Measurements from ENCODE around the gene GABRR3. TPM values are rescaled to one million over a fixed set of nuclear protein-coding genes. Genes with fewer than 3 reads are reported as not detected.

The GABRR3 gene
- total RNA-seq, 1 experiment from 2014 or later: not detected

- CTCF ChIA-PET: no interaction called here
- no peak overlapping the region for H3K4me2 ChIP-seq (ENCODE audit: low read length)
Measured at GRCh38 chr3:97987306-97987705, 47.8 kb downstream of the GABRR3 start.

GRCh38 chr3:97983933-97984491, 51.1 kb downstream of the GABRR3 start:
- Histone ChIP-seq H3K9me3 (ENCODE audit: low read length) (no peaks in the 10 kb centered on the region), H3K27ac (ENCODE audit: low read length) (no peak overlapping the region), H2AFZ (ENCODE audit: low read length) (no peak overlapping the region), H3F3A (ENCODE audit: low read length, unreplicated experiment) (no peaks in the 10 kb centered on the region), H3K27me3 (ENCODE audit: low read length) (peaks cover 25% of the 10 kb centered on the region), H3K36me3 (ENCODE audit: low read depth, low read length) (no peaks in the 10 kb centered on the region), H3K79me2 (ENCODE audit: low read length) (no peaks in the 10 kb centered on the region), H3K4me1 (ENCODE audit: insufficient read depth, low read length) (no peaks in the 10 kb centered on the region), H3K4me3 (ENCODE audit: low read length) (no peak overlapping the region), H3K9ac (ENCODE audit: low read length) (no peak overlapping the region), H3K4me2 (ENCODE audit: low read length) (no peak overlapping the region), H3K9me2 (replicated peaks; ENCODE audit: low read length) (no peaks in the 10 kb centered on the region), H4K20me1 (ENCODE audit: low read length) (no peaks in the 10 kb centered on the region)
- ChIA-PET POLR2A (ENCODE audit: unreplicated experiment) (no interaction called here), CTCF (no interaction called here)
- no TSS peak for BruUV-seq (replicated peaks)
- no peak for DNase-seq
- intact Hi-C loops (cut with micrococcal nuclease): no loop called here
- no peak for TF ChIP-seq EZH2phosphoT487 (IDR thresholded peaks at IDR 0.05; ENCODE audit: borderline replicate concordance, low read length)
- no peak for TF ChIP-seq CTCF (conservative IDR thresholded peaks at IDR 0.05; ENCODE audit: low read depth, low read length)
- TF ChIP-seq EZH2 (IDR thresholded peaks at IDR 0.05; ENCODE audit: low read length, unreplicated experiment): no peak
- no peak for ATAC-seq

More at GRCh38 chr3:97987306-97987705, 47.8 kb downstream of the GABRR3 start:
- TF ChIP-seq EZH2 (IDR thresholded peaks at IDR 0.05; ENCODE audit: low read length, unreplicated experiment) (no peak), EZH2phosphoT487 (IDR thresholded peaks at IDR 0.05; ENCODE audit: borderline replicate concordance, low read length) (no peak), CTCF (conservative IDR thresholded peaks at IDR 0.05; ENCODE audit: low read depth, low read length) (no peak)
- Histone ChIP-seq H3K4me1 (ENCODE audit: insufficient read depth, low read length) (no peaks in the 10 kb centered on the region), H3K27ac (ENCODE audit: low read length) (no peak overlapping the region), H3K79me2 (ENCODE audit: low read length) (no peaks in the 10 kb centered on the region), H3F3A (ENCODE audit: low read length, unreplicated experiment) (no peaks in the 10 kb centered on the region), H3K9me3 (ENCODE audit: low read length) (no peaks in the 10 kb centered on the region), H3K9me2 (replicated peaks; ENCODE audit: low read length) (no peaks in the 10 kb centered on the region), H3K36me3 (ENCODE audit: low read depth, low read length) (no peaks in the 10 kb centered on the region), H4K20me1 (ENCODE audit: low read length) (no peaks in the 10 kb centered on the region), H3K9ac (ENCODE audit: low read length) (no peak overlapping the region), H3K27me3 (ENCODE audit: low read length) (peaks cover 25% of the 10 kb centered on the region), H2AFZ (ENCODE audit: low read length) (no peak overlapping the region), H3K4me3 (ENCODE audit: low read length) (no peak overlapping the region)
- no TSS peak for BruUV-seq (replicated peaks)
- POLR2A ChIA-PET (ENCODE audit: unreplicated experiment): no interaction called here
- DNase-seq (no peak), ATAC-seq (no peak)
- intact Hi-C loops (cut with micrococcal nuclease): no loop called here

GRCh38 chr3:97981886-97982285, 53.2 kb downstream of the GABRR3 start:
- Histone ChIP-seq H4K20me1 (ENCODE audit: low read length) (no peaks in the 10 kb centered on the region), H3K9me3 (ENCODE audit: low read length) (no peaks in the 10 kb centered on the region), H3K27ac (ENCODE audit: low read length) (no peak overlapping the region), H3K36me3 (ENCODE audit: low read depth, low read length) (no peaks in the 10 kb centered on the region), H3K9ac (ENCODE audit: low read length) (no peak overlapping the region), H3K9me2 (replicated peaks; ENCODE audit: low read length) (no peaks in the 10 kb centered on the region), H3F3A (ENCODE audit: low read length, unreplicated experiment) (no peaks in the 10 kb centered on the region), H3K4me2 (ENCODE audit: low read length) (no peak overlapping the region), H3K27me3 (ENCODE audit: low read length) (peaks cover 25% of the 10 kb centered on the region), H3K4me3 (ENCODE audit: low read length) (no peak overlapping the region), H3K79me2 (ENCODE audit: low read length) (no peaks in the 10 kb centered on the region), H2AFZ (ENCODE audit: low read length) (no peak overlapping the region), H3K4me1 (ENCODE audit: insufficient read depth, low read length) (no peaks in the 10 kb centered on the region)
- no TSS peak for BruUV-seq (replicated peaks)
- ATAC-seq: no peak
- no peak for DNase-seq
- ChIA-PET POLR2A (ENCODE audit: unreplicated experiment) (no interaction called here), CTCF (no interaction called here)
- TF ChIP-seq CTCF (conservative IDR thresholded peaks at IDR 0.05; ENCODE audit: low read depth, low read length): no peak
- TF ChIP-seq EZH2phosphoT487 (IDR thresholded peaks at IDR 0.05; ENCODE audit: borderline replicate concordance, low read length): no peak
- TF ChIP-seq EZH2 (IDR thresholded peaks at IDR 0.05; ENCODE audit: low read length, unreplicated experiment): no peak
- intact Hi-C loops (cut with micrococcal nuclease): no loop called here

Measured in PC-3 (cell line).